Keratinocyte (primary cell): ENCODE results near the gene NPLOC4. TPM values are rescaled to one million over a fixed set of nuclear protein-coding genes. Genes with fewer than 3 reads are reported as not detected.

Source experiments
- DNase-seq: peaks from one replicate; pipeline ENCODE4 v3.0.0-alpha.2; 2011; ENCODE audit warnings: low read depth, missing footprints, low spot score
- FAIRE-seq: peaks from 2 replicates; lab custom pipeline; 2011; peaks lifted over from hg19 to GRCh38; lab: Jason Lieb, UNC
- H2AFZ ChIP-seq: 2 replicates; pipeline ENCODE4 v1.6.0; 2012; ENCODE audit warnings: low read length, control low read depth, inconsistent platforms; ENCODE audit not compliant: control insufficient read depth
- H3K27ac ChIP-seq: 2 replicates; pipeline ENCODE4 v1.5.1; 2011; ENCODE audit warnings: low read length; ENCODE audit not compliant: control insufficient read depth, insufficient read depth
- H3K27me3 ChIP-seq: 3 replicates; pipeline ENCODE4 v1.6.0; 2011; ENCODE audit warnings: low read length; ENCODE audit not compliant: control insufficient read depth, insufficient read depth; ENCODE audit errors: extremely low read depth
- H3K36me3 ChIP-seq, 2 experiments: 2 replicates in 1 of 2; 3 replicates in 1 of 2; pipeline ENCODE4 v1.5.1; 2011; ENCODE audit warnings: low read length in 2 of 2, mild to moderate bottlenecking in 1 of 2; ENCODE audit not compliant: control insufficient read depth in 2 of 2, insufficient read depth in 2 of 2; ENCODE audit errors: extremely low read depth in 1 of 2
- H3K4me1 ChIP-seq: 3 replicates; pipeline ENCODE4 v1.5.1; 2011; ENCODE audit warnings: low read length; ENCODE audit not compliant: control insufficient read depth, insufficient read depth; ENCODE audit errors: extremely low read depth
- H3K4me2 ChIP-seq: 3 replicates; pipeline ENCODE4 v1.6.0; 2011; ENCODE audit warnings: low read depth, low read length; ENCODE audit not compliant: control insufficient read depth, insufficient read depth; ENCODE audit errors: extremely low read depth
- H3K4me3 ChIP-seq, 3 experiments: fragments of 200-600 bp in 1 of 3; sonication (generic) in 1 of 3; 2 replicates in 2 of 3; 3 replicates in 1 of 3; pipeline ENCODE4 v1.5.1; 2011 to 2016; ENCODE audit warnings: low read length in 3 of 3, mild to moderate bottlenecking in 3 of 3, control low read depth in 2 of 3, inconsistent platforms in 1 of 3, low read depth in 1 of 3, mixed read lengths in 1 of 3, mixed run types in 1 of 3, moderate library complexity in 1 of 3; ENCODE audit not compliant: control insufficient read depth in 2 of 3, insufficient read depth in 2 of 3; ENCODE audit errors: extremely low read depth in 1 of 3
- H3K79me2 ChIP-seq: 2 replicates; pipeline ENCODE4 v1.6.0; 2012; ENCODE audit warnings: low read length; ENCODE audit not compliant: control insufficient read depth, insufficient read depth
- H3K9ac ChIP-seq: 3 replicates; pipeline ENCODE4 v1.6.0; 2011; ENCODE audit warnings: low read length; ENCODE audit not compliant: control insufficient read depth, insufficient read depth; ENCODE audit errors: extremely low read depth
- H3K9me1 ChIP-seq: 3 replicates; pipeline ENCODE4 v1.6.0; 2011; ENCODE audit warnings: low read length; ENCODE audit not compliant: control insufficient read depth, insufficient read depth; ENCODE audit errors: extremely low read depth
- H3K9me3 ChIP-seq: 2 replicates; pipeline ENCODE4 v1.5.1; 2012; ENCODE audit warnings: low read depth, low read length; ENCODE audit not compliant: control insufficient read depth
- H4K20me1 ChIP-seq: 3 replicates; pipeline ENCODE4 v1.6.0; 2011; ENCODE audit warnings: low read length; ENCODE audit not compliant: control insufficient read depth, insufficient read depth; ENCODE audit errors: extremely low read depth
- CTCF ChIP-seq, 3 experiments: IDR thresholded peaks in 1 of 3; conservative IDR thresholded peaks in 1 of 3; optimal IDR thresholded peaks in 1 of 3; 2 replicates in 2 of 3; 3 replicates in 1 of 3; pipeline versions ENCODE3 to v1.5.1; 2011; ENCODE audit warnings: low read length in 3 of 3, mild to moderate bottlenecking in 3 of 3, moderate library complexity in 2 of 3, control low read depth in 1 of 3, inconsistent platforms in 1 of 3; ENCODE audit not compliant: insufficient read depth in 2 of 3; ENCODE audit errors: extremely low read depth in 1 of 3
- EZH2 ChIP-seq: IDR thresholded peaks from one replicate; pipeline ENCODE4 v1.6.1; 2012; ENCODE audit warnings: inconsistent platforms, mild to moderate bottlenecking, low read length, moderate library complexity
- dilution Hi-C: fragments of 300-500 bp; cut with MboI; formaldehyde crosslinking; loops from one replicate; pipeline ENCODE4 v1.7.0; 2020; ENCODE audit warnings: low sequenced_read_pairs; ENCODE audit not compliant: extremely low pct_ligation_motif_present
- polyA minus RNA-seq, 3 experiments: library from RNA; depleted of rRNA, polyadenylated mRNA; stranded (reverse); fragments of >200 nt; gene quantifications; 1 replicate in 1 of 3; 2 replicates in 1 of 3; 3 replicates in 1 of 3; pipeline ENCODE4 v1.2.3, GENCODE V29; 2011
- polyA plus RNA-seq, 5 experiments: library from polyadenylated mRNA; depleted of rRNA in 3 of 5; stranded (reverse) in 3 of 5; stranded (forward) in 1 of 5; unstranded in 1 of 5; fragments of >200 nt; gene quantifications; 1 replicate in 1 of 5; 2 replicates in 3 of 5; 3 replicates in 1 of 5; pipeline versions ENCODE4 v1.2.1 to v1.2.3, GENCODE V29; 2011 to 2012; ENCODE audit warnings: missing spikeins in 2 of 5, low read depth in 1 of 5, low replicate concordance in 1 of 5

Gene NPLOC4
- polyA plus RNA-seq (64.0 to 76.2 TPM (median 71.7 TPM) in 3 replicates), polyA minus RNA-seq (125 to 156 TPM (median 152 TPM) in 3 replicates)
- 36.3 TPM for polyA plus RNA-seq (2011; ENCODE audit: low read depth)
- polyA plus RNA-seq (2011; cell fraction: cytosol; rRNA removed) = 63.3 and 72.7 TPM in 2 replicates
- 106 and 123 TPM in 2 replicates for polyA plus RNA-seq (2011; cell fraction: nucleus; rRNA removed)
- 41.0 and 57.4 TPM in 2 replicates for polyA plus RNA-seq (2012; ENCODE audit: low replicate concordance)
- 111 TPM for polyA minus RNA-seq (2011; cell fraction: cytosol; rRNA and poly(A)+ RNA removed)
- 70.2 and 88.4 TPM in 2 replicates for polyA minus RNA-seq (2011; cell fraction: nucleus; rRNA and poly(A)+ RNA removed)

GRCh38 chr17:81636505-81637288 lies at the start of gene NPLOC4, which contains the start of gene TSPAN10:
Gene NPLOC4 (minus strand): TSS chr17:81637112. CDS start chr17:81636930, 182 bp downstream.
Gene TSPAN10 (plus strand): TSS chr17:81637196. CDS start chr17:81642413, 5,217 bp downstream.
- peaks cover 48% of the 10 kb centered on the region for H3K79me2 ChIP-seq
- H3K9me3 ChIP-seq = no peaks in the 10 kb centered on the region

GRCh38 chr17:81686614-81687013 lies 49.7 kb upstream of the NPLOC4 start:
- Histone ChIP-seq H3K9me1 (no peaks in the 10 kb centered on the region), H3K9ac (no peak overlapping the region), H3K4me2 (no peak overlapping the region), H3K4me1 (peaks cover 32% of the 10 kb centered on the region), H3K36me3 (peaks cover 48 to 51% of the 10 kb centered on the region in 2 experiments), H4K20me1 (peaks cover 25% of the 10 kb centered on the region), H3K4me3 (no peak overlapping the region), H3K79me2 (peaks cover 86% of the 10 kb centered on the region), H3K27ac (no peak overlapping the region), H3K27me3 (no peaks in the 10 kb centered on the region), H2AFZ (no peak overlapping the region), H3K9me3 (no peaks in the 10 kb centered on the region)
- TF ChIP-seq EZH2 (no peak), CTCF (optimal IDR thresholded peaks at IDR 0.05 in 1 of 3, IDR thresholded peaks at IDR 0.05 in 1 of 3, conservative IDR thresholded peaks at IDR 0.05 in 1 of 3; ENCODE audit: extremely low read depth in 1 of 3, insufficient read depth in 2 of 3, low read length in 3 of 3) (no peak)
- DNase-seq (no peak), FAIRE-seq (no peak)
- dilution Hi-C loops = no loop called here

More at GRCh38 chr17:81636505-81637288, at the start of gene NPLOC4, which contains the start of gene TSPAN10:
- no peaks in the 10 kb centered on the region for H3K27me3 ChIP-seq
- peaks cover 0 to 2% of the 10 kb centered on the region in 2 experiments for H3K36me3 ChIP-seq
- peak within 1 kb of the TSS; percentile 94 for H2AFZ ChIP-seq
- H4K20me1 ChIP-seq = peaks cover under 1% of the 10 kb centered on the region
- DNase-seq = peak; percentile 25
- peak within 1 kb of the TSS; percentile 85 to 97 (median 88) for H3K4me3 ChIP-seq
- dilution Hi-C loops = no loop called here
- peak within 1 kb of the TSS; percentile 83 for H3K27ac ChIP-seq
- H3K4me2 ChIP-seq = peak within 1 kb of the TSS; percentile 95
- no peak for TF ChIP-seq EZH2
- FAIRE-seq = no peak
- H3K4me1 ChIP-seq = peaks cover 15% of the 10 kb centered on the region
- peak within 1 kb of the TSS; percentile 96 for H3K9ac ChIP-seq
- no peaks in the 10 kb centered on the region for H3K9me1 ChIP-seq
